ENCODE results near the gene ATP9A. TPM values are rescaled to one million over a fixed set of nuclear protein-coding genes. Genes with fewer than 3 reads are reported as not detected.

Gene ATP9A
- total RNA-seq, 1 experiment from 2014 or later: 12.1 TPM

- Histone ChIP-seq H4K91ac (ENCODE audit: insufficient read length, low read depth, low read length) (no peak overlapping the region), H2BK20ac (ENCODE audit: low read depth, low read length, poor library complexity, severe bottlenecking) (no peak overlapping the region), H2BK120ac (ENCODE audit: low read depth, low read length, poor library complexity, severe bottlenecking) (no peak overlapping the region), H4K8ac (replicated peaks; ENCODE audit: insufficient read length, low read depth, low read length) (no peak overlapping the region), H4K20me1 (ENCODE audit: control insufficient read depth, insufficient read depth, insufficient read length) (no peaks in the 10 kb centered on the region), H3K14ac (ENCODE audit: insufficient read depth, low read length) (no peak overlapping the region), H3K23me2 (ENCODE audit: insufficient read length, low read depth, low read length, poor library complexity, severe bottlenecking) (no peaks in the 10 kb centered on the region), H2AK5ac (ENCODE audit: insufficient read length, low read length) (no peak overlapping the region), H3K18ac (ENCODE audit: insufficient read length, low read depth, low read length) (no peak overlapping the region), H2BK12ac (ENCODE audit: insufficient read length, low read depth, low read length) (no peak overlapping the region), H3K27me3 (ENCODE audit: insufficient read depth, low read length) (no peaks in the 10 kb centered on the region), H3K4ac (ENCODE audit: low read depth, low read length) (no peak overlapping the region), H2BK15ac (ENCODE audit: low read depth, low read length) (no peak overlapping the region), H3K23ac (ENCODE audit: insufficient read length, low read depth, low read length) (no peak overlapping the region), H2BK5ac (ENCODE audit: insufficient read length, low read length) (no peak overlapping the region), H3K4me2 (ENCODE audit: insufficient read depth, insufficient read length, low read length) (no peak overlapping the region), H4K5ac (ENCODE audit: insufficient read length, low read depth, low read length) (no peak overlapping the region), H3K56ac (ENCODE audit: insufficient read length, low read depth, low read length) (no peak overlapping the region), H3K9me3 (ENCODE audit: control insufficient read depth, low read depth, low read length) (no peaks in the 10 kb centered on the region), H3K79me1 (ENCODE audit: insufficient read depth, low read depth, low read length, poor library complexity, severe bottlenecking) (no peaks in the 10 kb centered on the region), H2AFZ (ENCODE audit: low read length) (no peak overlapping the region), H3K27ac (ENCODE audit: insufficient read length, low read depth, low read length) (no peak overlapping the region), H3K79me2 (ENCODE audit: insufficient read depth, low read length) (no peaks in the 10 kb centered on the region), H3T11ph (ENCODE audit: low read length) (no peak overlapping the region), H3K4me1 (ENCODE audit: insufficient read depth, low read length) (no peaks in the 10 kb centered on the region), H3K9ac (ENCODE audit: extremely low read depth, insufficient read length, low read length) (no peak overlapping the region)
- TF ChIP-seq CTCF (conservative IDR thresholded peaks at IDR 0.05): no peak
- H3K27ac Mint-ChIP-seq: peak overlapping the region in 2 of 3 experiments; percentile 75 to 87; a peak in 3 of 7 replicates
- WGBS (ENCODE audit: extremely low coverage, insufficient read length, low lambda C conversion rate): no CpG with 5 or more reads among the region's 4 CpGs
- no peaks in the 10 kb centered on the region for H3K36me3 Mint-ChIP-seq (ENCODE audit: insufficient read depth in 1 of 3, low read depth in 3 of 3)
- H3K4me3 Mint-ChIP-seq: no peak overlapping the region
- no peaks in the 10 kb centered on the region for H3K9me3 Mint-ChIP-seq
- no peaks in the 10 kb centered on the region for H3K27me3 Mint-ChIP-seq (ENCODE audit: low read depth)
- peaks cover 10 to 13% of the 10 kb centered on the region in 2 experiments; a peak in 3 of 4 replicates for H3K4me1 Mint-ChIP-seq
- no peak for DNase-seq
Observed at GRCh38 chr20:51739722-51740249, 28.4 kb downstream of the ATP9A start.

Data from H9 (cell line).